ENCODE results near the gene AGAP3.

DNA sequence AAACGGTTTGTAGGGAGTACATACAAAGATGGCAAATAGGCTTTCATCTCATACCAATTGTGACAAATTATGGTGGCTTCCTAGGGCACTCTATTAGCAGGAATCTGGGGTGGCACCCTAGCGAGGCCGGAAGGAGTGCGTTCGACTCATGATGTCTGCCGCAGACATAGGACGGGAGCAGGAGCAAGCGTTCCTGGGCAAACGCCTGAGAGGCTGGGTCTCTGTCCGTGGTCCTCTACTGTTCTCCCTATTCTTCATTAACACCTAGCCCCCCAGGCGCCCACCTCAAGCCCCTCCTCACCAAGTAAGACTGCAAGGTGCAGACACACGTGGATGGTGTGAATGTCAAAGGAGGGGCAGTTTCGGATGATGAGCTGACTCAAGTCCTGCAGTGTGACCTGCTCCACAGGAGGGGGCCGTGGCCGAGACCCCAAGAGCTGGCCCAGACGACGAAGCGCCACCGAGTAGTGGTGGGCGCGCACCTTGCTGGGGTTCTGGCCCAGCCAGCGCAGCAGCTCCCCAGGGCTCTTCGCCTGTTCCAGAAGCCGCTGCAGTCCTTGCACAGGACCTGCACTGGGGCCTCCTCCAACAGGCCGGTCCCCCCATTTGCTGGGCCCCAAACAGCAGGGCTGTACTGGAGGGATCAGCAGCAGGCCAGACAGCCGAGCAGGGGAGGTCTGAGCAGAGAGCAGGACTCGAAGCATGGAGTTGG lies 6.9 kb upstream of the AGAP3 start:
- TF ChIP-seq GATA2 (IDR thresholded peaks at IDR 0.05; ENCODE audit: low read depth, low read length) (no peak), GATA3 (IDR thresholded peaks at IDR 0.05; ENCODE audit: low read depth, low read length) (no peak)
